ENCODE measurements around the gene SEMA5B.

DNA sequence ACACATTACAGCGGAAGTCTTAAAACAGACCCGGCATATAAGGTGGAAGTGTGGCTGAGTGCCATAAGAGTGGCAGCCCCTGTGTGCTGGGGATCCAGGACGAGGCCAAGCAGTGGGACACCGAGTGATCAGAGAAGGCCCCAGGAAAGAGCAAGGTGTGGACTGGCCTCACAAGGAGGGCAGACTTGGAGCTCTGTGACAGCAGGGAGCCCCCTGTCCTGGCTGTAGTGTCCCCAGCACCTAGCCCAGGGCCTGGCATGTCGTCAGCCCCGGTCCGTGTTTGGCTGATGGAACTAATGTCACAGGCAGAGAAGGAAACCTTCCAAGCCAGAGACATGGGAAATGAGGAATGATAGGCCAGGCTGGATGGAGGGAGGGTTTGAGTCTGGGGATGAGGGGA lies 44.0 kb upstream of the SEMA5B start:
- TF ChIP-seq, protein P1, sequence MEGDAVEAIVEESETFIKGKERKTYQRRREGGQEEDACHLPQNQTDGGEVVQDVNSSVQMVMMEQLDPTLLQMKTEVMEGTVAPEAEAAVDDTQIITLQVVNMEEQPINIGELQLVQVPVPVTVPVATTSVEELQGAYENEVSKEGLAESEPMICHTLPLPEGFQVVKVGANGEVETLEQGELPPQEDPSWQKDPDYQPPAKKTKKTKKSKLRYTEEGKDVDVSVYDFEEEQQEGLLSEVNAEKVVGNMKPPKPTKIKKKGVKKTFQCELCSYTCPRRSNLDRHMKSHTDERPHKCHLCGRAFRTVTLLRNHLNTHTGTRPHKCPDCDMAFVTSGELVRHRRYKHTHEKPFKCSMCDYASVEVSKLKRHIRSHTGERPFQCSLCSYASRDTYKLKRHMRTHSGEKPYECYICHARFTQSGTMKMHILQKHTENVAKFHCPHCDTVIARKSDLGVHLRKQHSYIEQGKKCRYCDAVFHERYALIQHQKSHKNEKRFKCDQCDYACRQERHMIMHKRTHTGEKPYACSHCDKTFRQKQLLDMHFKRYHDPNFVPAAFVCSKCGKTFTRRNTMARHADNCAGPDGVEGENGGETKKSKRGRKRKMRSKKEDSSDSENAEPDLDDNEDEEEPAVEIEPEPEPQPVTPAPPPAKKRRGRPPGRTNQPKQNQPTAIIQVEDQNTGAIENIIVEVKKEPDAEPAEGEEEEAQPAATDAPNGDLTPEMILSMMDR (IDR thresholded peaks at IDR 0.05), result no peak
- no peak for TF ChIP-seq POLR2A (IDR thresholded peaks at IDR 0.05)
- TF ChIP-seq POLR2AphosphoS5 (IDR thresholded peaks at IDR 0.05), result no peak
